EL (cell line): ENCODE data around the gene RALGAPB.

ENCODE experiments used
- DNase-seq: peaks from one replicate; pipeline ENCODE4 v3.0.0-alpha.2; 2016

The RALGAPB gene

DNA sequence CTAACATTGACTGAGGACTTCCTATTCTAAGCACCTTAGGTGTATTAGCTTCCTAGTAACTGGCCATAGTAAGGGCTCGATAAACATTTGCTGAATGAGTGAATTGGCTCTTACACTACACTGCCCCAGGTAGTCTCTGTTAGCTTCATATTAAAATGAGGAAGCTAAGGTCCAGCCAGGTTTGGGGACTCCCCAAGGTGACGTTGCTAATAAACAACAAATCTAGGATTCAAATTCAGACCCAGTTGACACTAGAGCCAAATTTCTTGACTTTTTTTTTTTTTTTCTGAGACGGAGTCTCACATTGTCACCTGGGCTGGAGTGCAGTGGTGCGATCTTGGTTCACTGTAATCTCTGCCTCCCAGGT lies 145.2 kb downstream of the RALGAPB start:
- no peak for DNase-seq

DNA sequence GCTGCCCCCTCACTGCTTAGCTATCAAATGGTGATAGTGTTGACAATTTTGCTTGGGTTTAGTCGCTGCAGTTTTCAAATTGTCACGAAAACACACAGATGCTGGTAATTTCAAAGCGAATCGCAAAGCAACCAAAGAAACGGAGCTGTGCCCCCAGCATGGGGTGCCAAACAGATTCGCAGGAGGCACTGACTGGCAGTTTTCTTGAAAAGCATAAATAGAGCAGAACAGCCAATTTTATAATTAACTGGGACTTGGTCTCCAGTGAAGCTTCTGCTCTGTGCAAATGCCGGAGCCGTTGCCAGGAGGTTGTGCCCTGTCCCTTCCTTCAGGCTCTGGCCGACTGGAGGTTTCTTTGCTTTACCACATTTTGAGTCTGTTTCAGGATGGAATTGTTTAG lies 147.8 kb downstream of the RALGAPB start:
- no peak for DNase-seq

DNA sequence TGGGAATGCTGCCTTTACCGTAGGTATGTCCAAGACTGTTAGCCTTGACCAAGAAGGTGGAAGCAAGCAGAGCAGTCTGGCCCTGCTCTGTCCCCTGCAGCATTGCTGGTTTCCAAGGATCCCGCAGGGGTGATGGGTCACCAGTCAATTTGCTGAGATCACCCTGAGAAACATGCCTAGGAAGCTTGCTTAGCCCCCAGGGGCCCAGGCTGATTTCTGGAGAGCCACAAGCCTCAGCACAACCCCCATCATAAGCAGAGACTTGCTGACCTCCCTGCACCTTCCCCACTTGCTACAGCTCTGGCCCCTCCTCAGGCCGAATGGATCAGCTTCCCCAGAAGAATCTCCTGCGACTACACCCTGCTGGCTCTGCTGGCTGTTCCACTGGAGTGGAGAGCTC lies 150.4 kb downstream of the RALGAPB start:
- peak; percentile 87 for DNase-seq

DNA sequence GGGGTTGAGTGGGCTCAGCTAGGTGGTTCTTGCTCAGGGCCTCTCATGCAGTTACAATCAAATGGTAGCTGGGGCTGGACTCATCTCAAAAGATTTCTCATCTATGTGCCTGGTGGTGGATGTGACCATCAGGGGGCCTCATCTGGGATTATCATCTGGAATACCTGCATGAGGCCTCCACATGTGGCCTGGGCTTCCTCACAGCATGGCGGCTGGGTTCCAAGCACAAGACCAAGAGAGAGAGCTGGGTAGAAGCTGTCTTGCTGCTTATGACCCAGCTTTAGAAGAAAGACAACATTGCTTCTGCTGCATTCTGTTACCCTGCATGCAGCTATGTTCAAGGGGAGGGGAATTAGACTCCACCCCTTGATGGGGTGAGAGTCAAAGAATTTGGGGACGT lies 151.4 kb downstream of the RALGAPB start:
- DNase-seq: no peak

DNA sequence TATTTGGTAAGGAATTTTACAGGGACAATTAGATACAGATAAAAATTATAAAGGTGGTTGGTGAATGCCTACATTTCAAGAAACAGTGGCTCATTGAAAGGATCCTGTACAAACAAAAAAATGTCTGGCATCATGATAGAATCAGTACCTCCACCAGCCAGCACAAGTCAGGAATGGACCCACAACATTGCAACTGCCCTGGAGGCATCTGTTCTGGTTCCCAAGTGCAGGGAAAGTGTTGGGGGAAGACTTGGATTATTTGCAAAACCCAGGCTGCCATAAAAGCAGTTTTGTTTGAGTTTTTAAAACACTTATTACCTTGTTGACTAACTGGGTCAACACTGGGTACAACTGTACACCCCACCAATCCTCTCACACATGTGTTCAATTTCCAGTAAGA lies 153.3 kb downstream of the RALGAPB start:
- no peak for DNase-seq

DNA sequence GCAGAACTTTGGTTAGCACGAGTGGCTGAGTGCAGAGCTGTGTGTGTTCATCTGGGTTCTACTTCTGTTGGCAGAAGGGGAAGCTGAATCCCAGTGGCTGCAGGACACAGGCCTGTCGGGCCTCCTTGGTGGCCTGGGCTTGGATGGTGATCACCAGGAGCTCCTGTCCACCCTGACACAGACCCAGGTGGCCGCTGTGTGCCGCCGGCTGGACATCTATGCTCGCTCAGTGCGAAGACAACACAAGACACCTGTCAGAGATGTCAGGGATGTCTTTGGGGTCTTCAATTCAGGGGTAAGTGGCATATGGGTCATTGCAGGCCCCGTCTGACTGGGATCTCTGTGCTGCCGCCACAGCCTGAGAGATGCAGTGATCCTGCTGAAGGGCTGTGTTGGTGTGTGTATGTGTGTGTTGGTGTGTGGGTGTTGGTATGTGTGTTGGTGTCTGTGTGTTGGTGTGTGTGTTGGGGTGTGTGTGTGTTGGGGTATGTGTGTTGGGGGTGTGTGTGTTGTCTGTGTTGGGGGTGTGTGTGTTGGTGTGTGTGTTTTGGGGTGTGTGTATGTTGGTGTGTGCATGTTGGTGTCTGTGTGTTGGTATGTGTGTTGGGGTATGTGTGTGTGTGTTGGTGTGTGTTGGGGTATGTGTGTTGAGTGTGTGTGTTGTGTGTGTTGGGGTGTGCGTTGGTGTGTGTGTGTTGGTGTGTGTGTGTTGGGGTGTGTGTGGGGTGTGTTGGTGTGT lies 154.4 kb downstream of the RALGAPB start:
- DNase-seq: no peak
